Epithelial cell of esophagus (primary cell): ENCODE results near the gene GNAQ.
A peak's percentile ranks its signal among the peaks of the same experiment; 100 is the strongest.

ENCODE experiments used
- DNase-seq: peaks from one replicate; pipeline ENCODE4 v3.0.0; 2010; ENCODE audit warnings: low read depth
- H3K4me3 ChIP-seq: 2 replicates; pipeline ENCODE4 v1.5.1; 2011; ENCODE audit warnings: mild to moderate bottlenecking, low read length, control low read depth
- CTCF ChIP-seq: IDR thresholded peaks from 2 replicates; pipeline ENCODE4 v1.5.1; 2011; ENCODE audit warnings: low read depth, mild to moderate bottlenecking, low read length, control low read depth, inconsistent platforms; ENCODE audit not compliant: insufficient read depth; ENCODE audit errors: missing control alignments

GNAQ gene

GRCh38 chr9:78031444-78031892, at the start of gene GNAQ:
TSS of gene GNAQ (minus strand) at chr9:78031811. CDS start at chr9:78031235, 576 bp downstream.
- peak within 1 kb of the TSS; percentile 69 for H3K4me3 ChIP-seq
- DNase-seq: no peak

GRCh38 chr9:78074385-78075291, 43.0 kb upstream of the GNAQ start:
- TF ChIP-seq CTCF: no peak
- DNase-seq: peak; percentile 16
- H3K4me3 ChIP-seq: no peak overlapping the region

More at GRCh38 chr9:78031444-78031892, at the start of gene GNAQ:
- TF ChIP-seq CTCF: no peak

- DNase-seq: no peak
These were observed 42.1 kb upstream of the GNAQ start for GRCh38 chr9:78073722-78074121.

GRCh38 chr9:78072586-78073199, 41.1 kb upstream of the GNAQ start:
- TF ChIP-seq CTCF: no peak
- DNase-seq: no peak
- H3K4me3 ChIP-seq: no peak overlapping the region

More at GRCh38 chr9:78073722-78074121, 42.1 kb upstream of the GNAQ start:
- TF ChIP-seq CTCF: no peak
- no peak overlapping the region for H3K4me3 ChIP-seq

GRCh38 chr9:78070521-78070920, 38.9 kb upstream of the GNAQ start:
- TF ChIP-seq CTCF: no peak
- H3K4me3 ChIP-seq: no peak overlapping the region
- no peak for DNase-seq

GRCh38 chr9:78064075-78064474, 32.5 kb upstream of the GNAQ start:
- no peak overlapping the region for H3K4me3 ChIP-seq
- TF ChIP-seq CTCF: no peak
- no peak for DNase-seq
